HepG2 (cell line): Measurements from ENCODE around the gene LEAP2. TPM values are rescaled to one million over a fixed set of nuclear protein-coding genes. Genes with fewer than 3 reads are reported as not detected.

ENCODE experiments used
- ARID4A ChIP-seq: sonication (generic); formaldehyde crosslinking; IDR thresholded peaks from 2 replicates; pipeline ENCODE4 v1.5.0; 2020; ENCODE audit warnings: mild to moderate bottlenecking, missing genetic modification reagents, borderline replicate concordance
- CEBPB ChIP-seq: IDR thresholded peaks from 2 replicates; pipeline ENCODE4 v1.6.1; 2011; ENCODE audit warnings: low read depth, low read length, improper control_type of control experiment, borderline replicate concordance
- CREB3 ChIP-seq: sonication (generic); formaldehyde crosslinking; IDR thresholded peaks from 2 replicates; pipeline ENCODE4 v1.5.0; 2020; ENCODE audit warnings: missing genetic modification reagents
- ETV6 ChIP-seq: sonication (generic); formaldehyde crosslinking; conservative IDR thresholded peaks from 2 replicates; pipeline ENCODE4 v1.4.0; 2020; ENCODE audit warnings: missing genetic modification reagents
- MYC ChIP-seq: sonication (generic); formaldehyde crosslinking; IDR thresholded peaks from 2 replicates; pipeline ENCODE4 v1.9.0; 2021; ENCODE audit warnings: missing genetic modification reagents, borderline replicate concordance
- NKX3-1 ChIP-seq: sonication (generic); formaldehyde crosslinking; IDR thresholded peaks from 2 replicates; pipeline ENCODE4 v1.5.0; 2020; ENCODE audit warnings: missing genetic modification reagents
- PREB ChIP-seq: sonication (generic); formaldehyde crosslinking; IDR thresholded peaks from 2 replicates; pipeline ENCODE4 v1.4.0; 2020; ENCODE audit warnings: missing genetic modification reagents
- TOE1 ChIP-seq: sonication (generic); formaldehyde crosslinking; IDR thresholded peaks from 2 replicates; pipeline ENCODE4 v1.4.0; 2020; ENCODE audit warnings: mild to moderate bottlenecking, missing genetic modification reagents
- TP53 ChIP-seq: sonication (generic); formaldehyde crosslinking; conservative IDR thresholded peaks from 2 replicates; pipeline ENCODE4 v1.4.0; 2020; ENCODE audit warnings: missing genetic modification reagents
- ZBTB4 ChIP-seq: sonication (generic); formaldehyde crosslinking; IDR thresholded peaks from 2 replicates; pipeline ENCODE4 v1.4.0; 2020; ENCODE audit warnings: missing genetic modification reagents, mild to moderate bottlenecking, borderline replicate concordance
- ZNF138 ChIP-seq: sonication (generic); formaldehyde crosslinking; IDR thresholded peaks from 2 replicates; pipeline ENCODE4 v1.5.0; 2020; ENCODE audit warnings: mild to moderate bottlenecking, low read depth, missing genetic modification reagents
- ZNF704 ChIP-seq: sonication (generic); formaldehyde crosslinking; IDR thresholded peaks from 2 replicates; pipeline ENCODE4 v1.8.1; 2023; ENCODE audit warnings: mild to moderate bottlenecking, inconsistent platforms, moderate library complexity, missing genetic modification reagents, borderline replicate concordance
- ZNF710 ChIP-seq: sonication (generic); formaldehyde crosslinking; IDR thresholded peaks from 2 replicates; pipeline ENCODE4 v1.5.0; 2020; ENCODE audit warnings: mild to moderate bottlenecking, missing genetic modification reagents, borderline replicate concordance
- ZNF766 ChIP-seq: sonication (generic); formaldehyde crosslinking; IDR thresholded peaks from 2 replicates; pipeline ENCODE4 v1.5.0; 2020; ENCODE audit warnings: missing genetic modification reagents, borderline replicate concordance
- ZSCAN31 ChIP-seq: sonication (generic); formaldehyde crosslinking; IDR thresholded peaks from 2 replicates; pipeline ENCODE4 v1.5.0; 2020; ENCODE audit warnings: low read depth, mild to moderate bottlenecking, missing genetic modification reagents
- polyA plus RNA-seq, 8 experiments: library from polyadenylated mRNA; depleted of rRNA in 3 of 8; stranded (reverse) in 7 of 8; unstranded in 1 of 8; fragments of >200 nt; fragmentation: Illumina TruSeq in 4 of 8; extraction: Trizol in 4 of 8; gene quantifications; 2 replicates each; pipeline versions ENCODE4 v1.2.1 to v1.2.3, GENCODE V29; 2011 to 2016; ENCODE audit warnings: low read depth in 4 of 8, missing spikeins in 1 of 8, mixed read lengths in 1 of 8; ENCODE audit not compliant: insufficient read depth in 1 of 8
- total RNA-seq, 5 experiments: library from RNA; depleted of rRNA; stranded (reverse); fragments of >200 nt; fragmentation: Illumina TruSeq; extraction: Trizol; gene quantifications; 2 replicates each; pipeline ENCODE4 v1.2.3, GENCODE V29; 2016; ENCODE audit warnings: low read depth in 1 of 5

The LEAP2 gene
- total and polyA plus RNA-seq, 2 of the 13 experiments (the other 11 are each of a cell fraction or from before 2014, with no cell fraction given), result 23.9 to 51.9 TPM

GRCh38 chr5:132830436-132831094, 42.9 kb upstream of the LEAP2 start, which contains the start of gene SHROOM1 (continued):
- TF ChIP-seq ARID4A (CRISPR knock-in tag) (peak; percentile 53; the same call in 1 of the 2 replicates), ZNF704 (CRISPR knock-in tag) (0 out of 2 replicates have a peak, but pooled peaks have one; percentile 54), MYC (CRISPR knock-in tag) (peak; percentile 63; the same call in 1 of the 2 replicates), ZNF710 (CRISPR knock-in tag) (peak; percentile 22; the same call in 1 of the 2 replicates), CEBPB (no peak), ZNF138 (CRISPR knock-in tag) (no peak), CREB3 (CRISPR knock-in tag) (no peak), ZNF766 (CRISPR knock-in tag) (no peak), ZSCAN31 (CRISPR knock-in tag) (no peak; the same call in 1 of the 2 replicates), ZBTB4 (CRISPR knock-in tag) (no peak), ETV6 (CRISPR knock-in tag) (peak; percentile 68), TP53 (CRISPR knock-in tag) (no peak), PREB (CRISPR knock-in tag) (no peak), TOE1 (no peak; the same call in 1 of the 2 replicates), NKX3-1 (CRISPR knock-in tag) (no peak)
